Stimulated activated CD4-positive, alpha-beta T cell treated with anti-CD3 and anti-CD28 coated beads, Interleukin-15, amount 100 ng/mL, for 48 hours (primary cell): ENCODE results near the gene SBNO2.
"Not testable (repeated sequence)": the region's sequence is repeated elsewhere in the genome, so short reads cannot be mapped to it uniquely, and the experiment has no call there.

Experiments
- DNase-seq, 2 donors: peaks; one replicate each; pipeline ENCODE4 v3.0.0-alpha.2; 2020; ENCODE audit warnings: low read depth in 2 of 2

The SBNO2 gene

GRCh38 chr19:1136201-1136600, 37.9 kb downstream of the SBNO2 start:
- no peak for DNase-seq

GRCh38 chr19:1135454-1135853, 38.6 kb downstream of the SBNO2 start:
- no peak for DNase-seq

- DNase-seq, result no peak
Observed at GRCh38 chr19:1134431-1134830, 39.6 kb downstream of the SBNO2 start.

- DNase-seq, result peak; percentile 79
Observed at GRCh38 chr19:1133471-1133929, 40.6 kb downstream of the SBNO2 start.

GRCh38 chr19:1132552-1133383, 41.3 kb downstream of the SBNO2 start:
- no peak for DNase-seq

- DNase-seq, result peak; percentile 88 to 92
Observed at GRCh38 chr19:1131718-1132551, 42.1 kb downstream of the SBNO2 start.

GRCh38 chr19:1130771-1131717, 43.0 kb downstream of the SBNO2 start:
- no peak for DNase-seq

GRCh38 chr19:1129535-1129934, 44.5 kb downstream of the SBNO2 start:
- no peak for DNase-seq

GRCh38 chr19:1129084-1129483, 45.0 kb downstream of the SBNO2 start:
- DNase-seq, result not testable (repeated sequence)

- DNase-seq, result no peak
Observed at GRCh38 chr19:1128106-1128505, 46.0 kb downstream of the SBNO2 start.

GRCh38 chr19:1126984-1127760, 46.9 kb downstream of the SBNO2 start:
- DNase-seq, result no peak

- no peak for DNase-seq
Observed at GRCh38 chr19:1125601-1126467, 48.2 kb downstream of the SBNO2 start.

GRCh38 chr19:1123885-1124677, 50.0 kb downstream of the SBNO2 start:
- no peak for DNase-seq

- no peak for DNase-seq
Observed at GRCh38 chr19:1123381-1123780, 50.7 kb downstream of the SBNO2 start.

GRCh38 chr19:1122972-1123363, 51.1 kb downstream of the SBNO2 start:
- DNase-seq, result peak in 1 of 2 donors; percentile 57

- DNase-seq, result no peak
Observed at GRCh38 chr19:1122021-1122971, 51.8 kb downstream of the SBNO2 start.

- no peak for DNase-seq
Observed at GRCh38 chr19:1121395-1121794, 52.7 kb downstream of the SBNO2 start.
